ENCODE data around the gene ZRANB3. TPM values are rescaled to one million over a fixed set of nuclear protein-coding genes. Genes with fewer than 3 reads are reported as not detected.
"Not testable (repeated sequence)": the region's sequence is repeated elsewhere in the genome, so short reads cannot be mapped to it uniquely, and the experiment has no call there.

ZRANB3 gene
- total RNA-seq, 1 donor from 2014 or later, result 7.9 TPM

DNA sequence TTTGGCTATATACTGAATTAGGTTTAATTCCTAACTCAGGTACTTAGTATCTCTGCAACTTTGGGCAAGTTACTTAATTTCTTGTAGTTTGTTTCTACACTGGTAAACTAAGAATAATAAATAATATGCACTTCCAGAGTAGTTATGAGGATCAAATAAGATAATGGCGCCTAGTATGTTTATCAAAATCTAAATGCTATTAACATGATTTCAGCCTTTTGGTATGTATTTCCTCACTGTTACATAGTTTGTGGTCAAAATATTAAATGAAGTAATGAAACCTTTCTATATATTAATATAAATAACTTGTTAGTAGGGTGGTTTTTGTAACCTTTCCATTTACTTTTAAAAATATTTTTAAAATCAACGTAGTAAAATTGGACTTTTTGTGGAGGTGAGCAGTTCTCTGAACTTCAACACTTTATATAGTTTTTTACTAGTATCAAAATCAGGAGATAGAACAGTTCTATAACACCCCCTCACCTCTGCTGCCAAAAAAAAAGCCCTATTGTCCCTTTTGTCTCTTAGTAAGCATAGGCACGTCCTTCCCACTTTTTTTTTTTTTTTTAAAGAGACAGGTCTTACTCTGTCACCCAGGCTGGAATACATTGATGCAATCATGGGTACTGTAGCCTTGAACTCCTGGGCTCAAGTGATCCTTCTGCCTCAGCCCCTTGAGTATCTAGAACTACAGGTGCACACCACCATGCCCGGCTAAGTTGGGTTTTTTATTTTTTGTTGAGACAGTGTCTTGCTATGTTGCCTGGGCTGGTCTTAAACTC is 434.2 kb downstream of the ZRANB3 start:
- TF ChIP-seq, protein P1, sequence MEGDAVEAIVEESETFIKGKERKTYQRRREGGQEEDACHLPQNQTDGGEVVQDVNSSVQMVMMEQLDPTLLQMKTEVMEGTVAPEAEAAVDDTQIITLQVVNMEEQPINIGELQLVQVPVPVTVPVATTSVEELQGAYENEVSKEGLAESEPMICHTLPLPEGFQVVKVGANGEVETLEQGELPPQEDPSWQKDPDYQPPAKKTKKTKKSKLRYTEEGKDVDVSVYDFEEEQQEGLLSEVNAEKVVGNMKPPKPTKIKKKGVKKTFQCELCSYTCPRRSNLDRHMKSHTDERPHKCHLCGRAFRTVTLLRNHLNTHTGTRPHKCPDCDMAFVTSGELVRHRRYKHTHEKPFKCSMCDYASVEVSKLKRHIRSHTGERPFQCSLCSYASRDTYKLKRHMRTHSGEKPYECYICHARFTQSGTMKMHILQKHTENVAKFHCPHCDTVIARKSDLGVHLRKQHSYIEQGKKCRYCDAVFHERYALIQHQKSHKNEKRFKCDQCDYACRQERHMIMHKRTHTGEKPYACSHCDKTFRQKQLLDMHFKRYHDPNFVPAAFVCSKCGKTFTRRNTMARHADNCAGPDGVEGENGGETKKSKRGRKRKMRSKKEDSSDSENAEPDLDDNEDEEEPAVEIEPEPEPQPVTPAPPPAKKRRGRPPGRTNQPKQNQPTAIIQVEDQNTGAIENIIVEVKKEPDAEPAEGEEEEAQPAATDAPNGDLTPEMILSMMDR (conservative IDR thresholded peaks at IDR 0.05; ENCODE audit: low read depth, low read length), result no peak
- no peak for DNase-seq (ENCODE audit: low read depth)
- no peak overlapping the region for H3K4me3 ChIP-seq (ENCODE audit: low read depth, low read length)

DNA sequence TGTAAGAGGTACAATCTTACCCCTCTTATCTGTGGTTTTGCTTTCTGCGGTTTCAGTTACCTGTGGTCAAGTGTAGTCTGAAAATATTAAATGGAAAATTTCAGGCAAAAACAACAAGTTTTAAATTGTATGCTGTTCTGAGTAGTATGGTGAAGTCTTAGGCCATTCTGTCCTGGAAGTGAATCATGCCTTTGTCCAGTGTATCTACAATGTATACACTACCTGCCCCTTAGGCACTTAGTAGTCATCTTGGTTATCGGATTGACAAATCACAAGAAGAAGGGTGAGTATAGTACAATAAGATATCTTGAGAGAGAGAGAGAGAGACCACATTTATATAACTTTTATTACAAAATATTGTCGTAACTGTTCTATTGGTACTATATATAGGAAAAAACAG is 435.4 kb downstream of the ZRANB3 start:
- no peak for DNase-seq (ENCODE audit: low read depth)
- H3K4me3 ChIP-seq (ENCODE audit: low read depth, low read length), result no peak overlapping the region
- TF ChIP-seq, protein P1 (conservative IDR thresholded peaks at IDR 0.05; ENCODE audit: low read depth, low read length), result no peak

DNA sequence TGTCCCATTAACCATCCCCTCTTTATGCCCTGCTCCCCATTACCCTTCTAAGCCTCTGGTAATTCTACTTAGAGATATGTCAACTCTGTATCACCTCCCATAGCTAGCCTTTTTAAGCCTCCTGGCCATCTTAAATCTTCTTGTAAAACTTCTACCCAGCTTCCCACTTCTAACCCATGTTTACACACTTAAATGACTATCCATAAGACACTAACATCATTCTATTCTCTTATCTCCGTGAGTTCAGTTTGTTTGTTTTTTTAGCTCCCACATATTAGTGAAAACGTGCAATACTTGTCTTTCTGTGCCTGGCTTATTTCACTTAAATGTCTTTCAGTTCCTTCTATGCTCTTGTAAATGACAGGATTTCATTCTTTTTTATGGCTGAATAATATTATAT is 436.5 kb downstream of the ZRANB3 start:
- no peak overlapping the region for H3K4me3 ChIP-seq (ENCODE audit: low read depth, low read length)
- DNase-seq (ENCODE audit: low read depth), result no peak
- TF ChIP-seq, protein P1 (conservative IDR thresholded peaks at IDR 0.05; ENCODE audit: low read depth, low read length), result no peak

DNA sequence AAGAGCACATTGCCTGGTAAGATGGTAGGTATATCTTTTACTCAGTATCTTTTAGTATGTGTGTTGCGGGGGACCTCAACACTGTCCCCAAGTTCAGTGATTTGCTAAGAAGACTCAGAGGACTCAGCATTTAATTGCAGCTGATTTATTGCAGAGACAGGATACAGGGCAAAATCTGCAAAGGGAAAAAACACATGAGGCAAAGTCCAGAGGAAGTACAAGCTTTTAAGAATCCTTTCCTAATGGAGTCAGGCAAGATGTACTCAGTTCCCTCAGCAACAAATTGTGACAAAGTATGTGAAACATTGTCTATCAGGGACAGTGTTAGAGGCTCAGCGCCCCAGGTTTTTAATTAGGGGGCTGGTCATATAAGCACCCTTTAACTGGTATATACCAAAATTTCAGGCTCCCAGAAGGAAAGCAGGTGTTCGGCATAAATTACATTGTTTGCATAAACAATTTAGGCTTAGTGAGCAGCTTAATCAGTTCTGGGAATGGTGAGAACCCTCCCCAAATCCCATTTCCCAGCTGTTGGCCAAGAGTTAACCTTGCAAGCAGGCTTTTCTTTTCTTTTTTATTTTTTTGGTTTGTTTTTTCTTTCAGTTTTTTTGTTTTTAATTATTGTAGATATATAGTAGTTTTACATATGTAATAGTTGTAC is 437.2 kb downstream of the ZRANB3 start:
- H3K4me3 ChIP-seq (ENCODE audit: low read depth, low read length), result no peak overlapping the region
- DNase-seq (ENCODE audit: low read depth), result no peak
- TF ChIP-seq, protein P1 (conservative IDR thresholded peaks at IDR 0.05; ENCODE audit: low read depth, low read length), result no peak

DNA sequence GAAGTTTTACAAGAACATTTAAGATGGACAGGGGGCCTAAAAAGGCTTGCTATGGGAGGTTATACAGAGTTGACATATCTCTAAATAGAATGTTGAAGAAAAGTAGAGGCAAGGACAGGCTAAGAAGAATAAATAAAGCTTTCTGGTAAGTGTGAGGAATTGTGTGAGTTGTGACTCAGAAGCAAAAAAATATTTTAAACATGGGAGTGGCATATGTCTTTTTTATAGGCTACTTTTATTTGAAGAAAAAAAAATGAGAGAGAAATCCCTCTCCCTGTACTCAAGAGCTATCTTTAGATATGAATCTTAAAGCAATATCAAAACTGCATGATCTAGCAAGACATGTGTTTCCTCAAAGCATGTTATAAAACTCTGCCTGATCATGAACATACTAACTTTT is 437.8 kb downstream of the ZRANB3 start:
- TF ChIP-seq, protein P1 (conservative IDR thresholded peaks at IDR 0.05; ENCODE audit: low read depth, low read length), result no peak
- no peak for DNase-seq (ENCODE audit: low read depth)
- H3K4me3 ChIP-seq (ENCODE audit: low read depth, low read length), result no peak overlapping the region

DNA sequence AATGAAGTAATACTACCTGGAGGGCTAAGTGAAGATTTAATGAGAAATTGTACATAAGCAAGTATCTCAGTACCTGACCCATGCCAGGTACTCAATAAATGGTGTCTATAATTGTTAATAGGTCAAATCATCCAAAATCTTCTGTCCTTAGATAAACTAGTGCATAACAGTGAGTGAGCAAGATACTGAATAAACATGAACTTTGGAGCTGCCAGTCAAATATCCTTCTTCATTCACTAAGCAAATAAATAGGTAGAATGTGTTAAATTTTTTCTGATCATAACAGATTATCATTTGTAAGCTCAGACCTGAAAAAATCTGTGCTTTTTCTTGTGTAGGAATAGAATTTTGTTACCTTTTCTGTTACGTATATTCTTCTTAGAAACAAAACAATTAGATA is 439.3 kb downstream of the ZRANB3 start:
- TF ChIP-seq, protein P1 (conservative IDR thresholded peaks at IDR 0.05; ENCODE audit: low read depth, low read length), result no peak
- DNase-seq (ENCODE audit: low read depth), result no peak

DNA sequence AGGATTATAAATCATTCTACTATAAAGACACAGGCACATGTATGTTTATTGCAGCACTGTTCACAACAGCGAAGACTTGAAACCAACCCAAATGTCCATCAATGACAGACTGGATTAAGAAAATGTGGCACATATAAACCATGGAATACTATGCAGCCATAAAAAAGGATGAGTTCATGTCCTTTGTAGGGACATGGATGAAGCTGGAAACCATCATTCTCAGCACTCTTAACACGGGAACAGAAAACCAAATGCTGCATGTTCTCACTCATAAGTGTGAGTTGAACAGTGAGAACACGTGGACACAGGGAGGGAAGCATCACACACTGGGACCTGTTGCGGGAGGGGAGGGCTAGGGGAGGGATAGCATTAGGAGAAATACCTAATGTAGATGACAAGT is 441.4 kb downstream of the ZRANB3 start:
- H3K4me3 ChIP-seq (ENCODE audit: low read depth, low read length); DNase-seq (ENCODE audit: low read depth): not testable (repeated sequence)

More for the DNA sequence above, 439.3 kb downstream of the ZRANB3 start:
- H3K4me3 ChIP-seq (ENCODE audit: low read depth, low read length), result no peak overlapping the region

Other genes with a start within 250 kb of the ZRANB3 start
- 11.3 and 16.7 TPM in 2 replicates for gene R3HDM1, start 266 bp upstream of the ZRANB3 start, total RNA-seq
- 47.2 and 50.2 TPM in 2 replicates for gene UBXN4, start 210.6 kb upstream of the ZRANB3 start, total RNA-seq